Stimulated activated CD8-positive, alpha-beta memory T cell treated with anti-CD3 and anti-CD28 coated beads, Interleukin-4, amount 100 ng/mL, for 48 hours (primary cell): Measurements from ENCODE around the gene SLMAP.

Source experiments
- DNase-seq: peaks from one replicate; pipeline ENCODE4 v3.0.0-alpha.2; 2020

SLMAP gene, protein sequence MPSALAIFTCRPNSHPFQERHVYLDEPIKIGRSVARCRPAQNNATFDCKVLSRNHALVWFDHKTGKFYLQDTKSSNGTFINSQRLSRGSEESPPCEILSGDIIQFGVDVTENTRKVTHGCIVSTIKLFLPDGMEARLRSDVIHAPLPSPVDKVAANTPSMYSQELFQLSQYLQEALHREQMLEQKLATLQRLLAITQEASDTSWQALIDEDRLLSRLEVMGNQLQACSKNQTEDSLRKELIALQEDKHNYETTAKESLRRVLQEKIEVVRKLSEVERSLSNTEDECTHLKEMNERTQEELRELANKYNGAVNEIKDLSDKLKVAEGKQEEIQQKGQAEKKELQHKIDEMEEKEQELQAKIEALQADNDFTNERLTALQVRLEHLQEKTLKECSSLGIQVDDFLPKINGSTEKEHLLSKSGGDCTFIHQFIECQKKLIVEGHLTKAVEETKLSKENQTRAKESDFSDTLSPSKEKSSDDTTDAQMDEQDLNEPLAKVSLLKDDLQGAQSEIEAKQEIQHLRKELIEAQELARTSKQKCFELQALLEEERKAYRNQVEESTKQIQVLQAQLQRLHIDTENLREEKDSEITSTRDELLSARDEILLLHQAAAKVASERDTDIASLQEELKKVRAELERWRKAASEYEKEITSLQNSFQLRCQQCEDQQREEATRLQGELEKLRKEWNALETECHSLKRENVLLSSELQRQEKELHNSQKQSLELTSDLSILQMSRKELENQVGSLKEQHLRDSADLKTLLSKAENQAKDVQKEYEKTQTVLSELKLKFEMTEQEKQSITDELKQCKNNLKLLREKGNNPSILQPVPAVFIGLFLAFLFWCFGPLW

GRCh38 chr3:57755741-57756527 is at the start of gene SLMAP:
Gene SLMAP, plus strand, starts transcription at chr3:57756309. Its CDS starts 1,343 bp downstream, at chr3:57757652.
- DNase-seq: peak; percentile 96

- DNase-seq: no peak
Observed at GRCh38 chr3:57706462-57706861, 49.6 kb upstream of the SLMAP start.

DNA sequence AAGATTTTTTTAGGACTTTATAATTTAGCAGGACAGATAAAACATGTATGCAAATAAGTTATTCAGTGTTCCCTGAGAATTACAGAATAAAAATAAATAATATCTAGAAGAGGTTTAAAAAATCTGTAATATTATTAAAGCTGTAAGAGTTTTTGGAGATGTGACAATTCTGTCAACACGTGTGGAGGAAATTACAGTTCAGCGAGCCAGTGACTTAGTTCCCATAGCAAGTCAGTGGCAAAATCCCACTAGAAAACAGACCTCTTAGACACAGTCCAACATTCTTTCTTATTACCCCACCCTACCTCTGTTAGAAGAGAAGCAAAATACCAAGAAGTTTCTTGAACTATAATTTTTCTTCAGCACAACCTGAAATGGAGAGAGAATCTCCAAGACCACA is 47.1 kb upstream of the SLMAP start:
- DNase-seq: no peak

- no peak for DNase-seq
Observed at GRCh38 chr3:57709559-57709958, 46.5 kb upstream of the SLMAP start.

DNA sequence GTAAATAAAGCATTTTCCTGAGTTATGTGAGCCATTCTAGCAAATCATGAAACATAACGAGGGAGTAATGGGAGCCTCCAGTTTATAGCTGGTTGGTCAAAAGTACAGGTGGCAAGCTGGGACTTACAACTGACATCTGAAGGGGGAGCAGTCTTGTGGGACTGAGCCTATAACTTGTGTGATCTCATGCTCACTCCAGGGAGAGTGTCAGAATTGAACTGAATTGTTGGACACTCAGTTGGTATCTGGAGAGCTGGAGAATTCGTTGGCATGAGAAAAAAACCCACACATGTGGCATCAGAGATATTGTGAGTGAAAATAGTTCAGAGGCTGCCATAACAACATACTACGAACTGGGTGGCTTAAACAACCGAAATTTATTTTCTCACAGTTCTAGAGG is 40.4 kb upstream of the SLMAP start:
- DNase-seq: no peak

DNA sequence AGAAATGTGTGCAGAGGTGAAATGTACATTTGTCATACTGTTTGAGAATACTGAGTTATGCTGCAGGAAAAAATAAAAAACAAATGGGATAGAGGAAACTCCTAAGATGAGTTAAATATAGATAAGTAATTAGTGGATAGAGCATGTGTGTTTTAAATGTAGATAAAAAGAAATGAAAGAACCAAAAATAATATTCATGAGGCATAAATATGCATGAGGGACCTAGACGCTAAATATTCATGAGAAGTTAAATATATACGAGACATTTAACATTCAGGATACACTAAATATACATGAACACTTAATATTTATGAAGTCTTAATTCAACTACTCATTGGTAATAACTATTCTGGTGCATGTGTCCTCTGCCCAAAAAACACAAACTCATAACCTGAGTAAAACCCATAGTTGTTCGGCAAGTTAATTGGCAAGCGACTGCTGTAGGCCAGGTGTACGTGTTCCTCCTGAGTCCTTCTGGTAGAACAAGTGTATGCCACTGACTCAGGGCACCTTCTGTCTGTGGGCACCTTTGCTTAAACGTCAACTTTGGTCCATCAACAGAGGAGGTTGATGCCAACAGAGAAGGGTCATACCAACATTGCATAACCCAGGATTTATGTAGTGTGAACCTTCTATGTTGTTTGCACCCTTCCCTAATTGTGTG is 38.8 kb upstream of the SLMAP start:
- no peak for DNase-seq

GRCh38 chr3:57718118-57718517 is 38.0 kb upstream of the SLMAP start:
- DNase-seq: no peak

DNA sequence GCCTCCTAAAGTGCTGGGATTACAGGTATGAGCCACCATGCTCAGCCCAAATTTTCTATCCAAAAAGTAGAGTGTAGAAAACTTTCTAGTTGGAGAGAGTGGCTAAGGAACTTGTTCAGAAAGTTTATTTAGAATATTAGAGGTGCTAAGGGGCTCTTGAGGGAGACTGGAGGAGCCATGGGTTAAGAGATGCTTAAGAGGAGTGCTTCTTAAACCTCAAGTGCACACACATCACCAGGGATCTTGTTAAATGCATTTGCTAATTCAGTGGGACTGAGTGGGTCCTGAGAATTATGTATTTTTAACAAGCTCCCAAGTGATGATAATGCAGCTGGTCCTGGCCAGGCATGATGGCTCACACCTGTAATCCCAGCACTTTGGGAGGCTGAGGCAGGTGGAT is 29.7 kb upstream of the SLMAP start:
- no peak for DNase-seq

- DNase-seq: no peak
Observed at GRCh38 chr3:57727106-57727505, 29.0 kb upstream of the SLMAP start.

DNA sequence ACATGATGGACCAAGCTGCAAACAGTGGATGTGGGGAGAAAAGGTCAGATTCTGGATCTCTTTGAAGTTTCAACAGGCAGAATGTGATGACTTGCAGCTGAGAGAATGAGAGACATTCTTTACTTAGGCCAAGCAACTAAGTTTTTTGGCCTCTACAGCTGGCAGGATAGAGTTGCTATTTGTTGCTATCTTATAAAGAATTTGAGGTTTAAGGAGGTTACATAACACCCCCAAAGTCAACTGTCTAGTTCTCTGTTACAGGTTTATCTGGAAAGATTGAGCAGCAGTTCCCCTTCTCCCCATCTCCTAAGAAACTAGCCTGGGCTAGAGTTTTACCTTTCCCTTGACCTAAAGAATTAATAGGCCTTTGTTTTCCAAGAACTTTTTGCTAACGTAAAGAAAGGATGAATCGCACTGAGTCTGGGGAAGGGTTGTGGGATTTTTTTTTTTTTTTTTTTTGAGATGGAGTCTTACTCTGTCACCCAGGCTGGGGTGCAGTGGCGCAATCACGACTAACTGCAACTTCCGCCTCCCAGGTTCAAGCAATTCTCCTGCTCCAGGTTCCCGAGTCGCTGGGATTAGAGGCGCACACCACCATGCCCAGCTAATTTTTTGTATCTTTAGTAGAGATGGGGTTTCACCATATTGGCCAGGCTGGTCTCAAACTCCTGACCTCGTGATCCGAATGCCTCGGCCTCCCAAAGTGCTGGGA is 26.6 kb upstream of the SLMAP start:
- no peak for DNase-seq

- no peak for DNase-seq
Observed at GRCh38 chr3:57730682-57731081, 25.4 kb upstream of the SLMAP start.

- no peak for DNase-seq
Observed at GRCh38 chr3:57731311-57731710, 24.8 kb upstream of the SLMAP start.

- no peak for DNase-seq
Observed at GRCh38 chr3:57733790-57734189, 22.3 kb upstream of the SLMAP start.

- DNase-seq: no peak
Observed at GRCh38 chr3:57735405-57735804, 20.7 kb upstream of the SLMAP start.

DNA sequence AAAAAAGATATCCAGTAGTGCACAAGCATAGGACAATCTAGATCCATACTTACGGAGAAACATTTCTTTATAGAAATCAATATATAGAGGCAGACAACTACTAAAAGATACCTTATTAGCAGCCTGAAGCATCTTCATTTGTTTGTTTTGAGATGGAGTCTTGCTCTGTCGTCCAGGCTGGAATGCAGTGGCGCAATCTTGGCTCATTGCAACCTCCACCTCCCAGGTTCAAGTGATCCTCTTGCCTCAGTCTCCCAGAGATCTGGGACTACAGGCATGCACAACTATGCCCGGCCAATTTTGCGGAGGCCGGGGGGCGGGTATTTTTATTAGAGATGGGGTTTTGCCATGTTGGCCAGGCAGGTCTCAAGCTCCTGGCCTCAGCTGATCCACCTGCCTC is 18.3 kb upstream of the SLMAP start:
- DNase-seq: no peak

- no peak for DNase-seq
Observed at GRCh38 chr3:57738391-57738790, 17.7 kb upstream of the SLMAP start.

GRCh38 chr3:57740027-57740426 is 16.1 kb upstream of the SLMAP start:
- DNase-seq: no peak

- DNase-seq: no peak
Observed at GRCh38 chr3:57743496-57743895, 12.6 kb upstream of the SLMAP start.

DNA sequence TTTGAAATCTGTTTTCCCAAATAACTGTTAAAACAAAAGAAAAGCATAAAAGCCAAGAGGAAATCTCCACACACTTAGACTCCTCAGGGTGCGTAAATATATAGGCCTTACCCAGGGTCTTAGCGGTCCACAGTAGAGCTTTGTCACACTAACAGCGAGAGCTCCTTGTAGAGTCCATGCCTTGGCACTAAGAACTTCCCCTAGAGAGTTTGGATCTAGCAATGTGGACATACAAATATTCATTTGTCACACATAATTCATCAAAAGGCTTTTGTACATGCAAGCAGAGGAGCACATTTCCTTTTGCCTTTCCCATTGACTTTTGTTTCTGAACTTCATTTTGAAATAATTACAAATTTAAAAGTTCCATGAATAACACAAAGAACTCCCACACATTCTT is 11.0 kb upstream of the SLMAP start:
- no peak for DNase-seq

DNA sequence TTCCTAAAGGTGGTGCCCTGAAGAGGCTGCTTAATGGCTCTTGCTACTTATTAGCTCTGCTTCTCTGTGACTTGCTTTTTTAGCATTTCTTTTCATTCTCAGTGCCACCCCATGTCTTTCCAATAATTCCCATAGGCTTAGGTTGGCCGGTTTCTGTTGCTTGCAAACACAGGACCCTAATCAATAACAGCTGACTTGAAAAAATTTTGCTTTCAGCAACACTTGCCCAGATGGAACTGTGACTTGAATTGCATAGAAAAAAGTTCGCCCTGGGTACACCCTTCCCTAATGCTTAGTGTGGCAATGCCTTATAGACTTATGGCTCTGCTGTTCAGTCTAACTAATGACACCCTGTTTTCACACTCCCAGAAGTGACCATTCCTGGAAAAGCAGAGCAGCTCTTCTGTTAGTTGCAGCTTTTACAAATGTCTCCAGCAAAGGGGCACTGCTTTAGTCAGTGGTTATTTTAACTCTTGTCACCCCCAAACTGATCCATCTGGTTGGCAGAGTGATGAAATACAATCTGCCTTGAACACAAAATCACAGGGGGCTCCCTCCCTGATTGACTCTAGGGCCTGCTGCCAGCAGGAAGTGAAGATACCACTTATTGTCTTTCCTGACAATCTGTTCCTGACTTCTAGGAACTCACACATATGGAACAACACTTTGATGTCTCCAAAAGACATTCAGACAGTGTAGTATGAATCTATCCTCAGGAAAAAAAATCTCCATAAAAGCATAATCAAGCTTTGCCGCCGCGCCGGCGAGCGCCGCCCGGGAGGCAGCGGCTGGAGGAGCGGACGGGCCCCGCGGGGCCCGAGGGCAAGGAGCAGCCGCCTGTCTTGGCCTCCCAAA is 9.7 kb upstream of the SLMAP start:
- no peak for DNase-seq

DNA sequence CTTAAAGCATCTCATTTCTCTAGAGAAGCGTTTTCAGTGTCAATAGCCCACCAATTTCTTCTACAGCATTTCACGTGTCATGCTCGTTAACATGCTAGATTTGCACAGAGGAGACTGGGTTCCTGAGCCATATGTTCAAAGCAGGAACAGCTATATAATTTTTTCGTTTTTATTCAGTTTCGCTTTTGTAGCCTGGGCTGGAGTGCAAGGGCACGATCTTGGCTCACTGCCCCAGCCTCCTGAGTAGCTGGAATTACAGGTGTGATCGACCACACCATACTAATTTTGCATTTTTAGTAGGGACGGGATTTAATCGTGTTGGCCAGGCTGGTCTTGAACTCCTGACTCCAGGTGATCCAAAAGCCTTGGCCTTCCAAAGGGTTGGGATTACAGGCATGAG is 6.6 kb upstream of the SLMAP start:
- no peak for DNase-seq
